Adrenal gland (tissue), 5 donors: ENCODE results near the gene TPI1.
"Not testable (repeated sequence)": the region's sequence is repeated elsewhere in the genome, so short reads cannot be mapped to it uniquely, and the experiment has no call there.

Experiments used
- CTCF ChIP-seq, 6 experiments: fragments of 450-650 bp in 4 of 6; fragments of 200-600 bp in 2 of 6; sonication (generic) in 1 of 6; IDR thresholded peaks; 1 replicate in 5 of 6; 2 replicates in 1 of 6; pipeline versions ENCODE4 v1.5.1 to v1.8.0; 2016 to 2021; ENCODE audit warnings: antibody characterized with exemption in 6 of 6, mild to moderate bottlenecking in 2 of 6, moderate library complexity in 1 of 6
- POLR2A ChIP-seq, 2 donors: fragments of 450-650 bp; IDR thresholded peaks; one replicate each; pipeline ENCODE4 v1.6.1; 2017; ENCODE audit warnings: antibody characterized with exemption in 2 of 2, mild to moderate bottlenecking in 2 of 2, moderate library complexity in 1 of 2
- donor health status: DM: no; HTN: no; CAD: no.

- not testable (repeated sequence) for TF ChIP-seq POLR2A, CTCF (IDR thresholded peaks at IDR 0.05)
These were observed 3.0 kb downstream of the TPI1 start for GRCh38 chr12:6870304-6870703.
